ENCODE results near the gene GPM6B. TPM values are rescaled to one million over a fixed set of nuclear protein-coding genes. Genes with fewer than 3 reads are reported as not detected.

Gene GPM6B
- polyA plus RNA-seq, 4 donors: 10.7 to 31.1 (median 21.4) TPM

DNA sequence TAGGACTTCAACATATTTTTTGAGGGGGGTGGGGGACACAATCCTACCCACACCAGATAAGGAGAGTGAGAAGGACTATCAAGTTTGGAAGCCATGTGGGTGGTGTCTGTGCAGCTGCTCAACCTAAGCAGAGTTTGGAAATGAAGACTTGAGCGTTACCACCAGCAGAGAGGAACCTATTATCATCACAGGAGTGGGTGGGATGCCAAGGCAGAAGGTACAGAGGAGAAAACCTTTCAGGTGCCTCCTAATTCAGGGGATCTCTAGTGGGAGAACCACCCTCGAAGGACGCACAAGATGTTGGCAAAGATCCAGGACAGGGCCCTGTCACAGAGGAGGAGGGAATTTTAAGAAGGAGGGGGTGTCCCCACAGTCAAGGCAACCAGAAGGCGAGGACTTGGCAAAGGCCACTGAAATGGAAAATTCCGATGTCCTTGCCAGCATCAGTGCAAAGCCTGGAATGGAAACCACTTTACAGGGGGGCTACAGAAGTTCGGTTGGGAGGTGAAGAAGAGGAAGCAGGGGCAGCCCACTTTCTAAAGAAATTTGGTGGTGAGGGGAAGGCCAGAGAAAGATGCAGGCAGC, 8.4 kb upstream of the GPM6B start:
- no peak for DNase-seq (ENCODE audit: low read depth in 4 of 4, low spot score in 3 of 4)

- DNase-seq (ENCODE audit: low read depth in 4 of 4, low spot score in 3 of 4): no peak
Observed at GRCh38 chrX:13824746-13825145, 7.9 kb upstream of the GPM6B start.

DNA sequence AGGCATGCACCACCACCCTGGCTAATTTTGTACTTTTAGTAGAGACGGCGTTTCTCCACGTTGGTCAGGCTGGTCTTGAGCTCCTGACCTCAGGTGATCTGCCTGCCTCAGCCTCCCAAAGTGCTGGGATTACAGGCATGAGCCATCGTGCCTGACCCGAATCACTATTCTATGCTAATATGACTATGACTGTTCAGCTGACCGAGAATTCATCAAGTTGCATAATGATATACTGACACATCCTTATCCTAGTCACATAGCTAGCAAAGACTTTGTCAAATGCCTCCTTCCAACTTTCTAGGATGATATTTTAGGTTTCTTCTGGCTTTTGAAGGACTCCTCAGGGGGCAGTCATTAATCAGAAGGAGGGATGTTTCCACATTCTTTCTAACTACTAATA, 4.8 kb upstream of the GPM6B start:
- DNase-seq (ENCODE audit: low read depth in 4 of 4, low spot score in 3 of 4): no peak

DNA sequence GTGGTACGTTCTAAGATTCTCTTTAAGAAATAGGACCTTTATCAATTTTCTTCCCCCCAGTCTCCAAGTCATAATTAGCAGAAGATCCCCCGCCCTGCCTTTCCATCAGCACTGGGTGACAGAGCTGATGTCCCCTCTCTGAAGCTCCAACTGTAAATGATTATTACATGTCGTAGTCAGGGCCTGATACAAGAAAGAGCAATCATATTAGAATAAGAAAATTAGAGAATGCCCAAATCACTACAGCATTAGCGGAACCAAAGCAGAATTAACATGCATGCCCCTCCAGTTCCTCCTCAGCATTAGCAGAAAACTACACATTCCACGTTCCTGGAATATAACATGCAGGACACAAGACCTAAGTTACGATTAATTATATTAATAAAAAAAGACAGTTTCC, 717 bp downstream of the GPM6B start:
- no peak for DNase-seq (ENCODE audit: low read depth in 4 of 4, low spot score in 3 of 4)

GRCh38 chrX:13815664-13816063, 1.2 kb downstream of the GPM6B start:
- no peak for DNase-seq (ENCODE audit: low read depth in 4 of 4, low spot score in 3 of 4)

DNA sequence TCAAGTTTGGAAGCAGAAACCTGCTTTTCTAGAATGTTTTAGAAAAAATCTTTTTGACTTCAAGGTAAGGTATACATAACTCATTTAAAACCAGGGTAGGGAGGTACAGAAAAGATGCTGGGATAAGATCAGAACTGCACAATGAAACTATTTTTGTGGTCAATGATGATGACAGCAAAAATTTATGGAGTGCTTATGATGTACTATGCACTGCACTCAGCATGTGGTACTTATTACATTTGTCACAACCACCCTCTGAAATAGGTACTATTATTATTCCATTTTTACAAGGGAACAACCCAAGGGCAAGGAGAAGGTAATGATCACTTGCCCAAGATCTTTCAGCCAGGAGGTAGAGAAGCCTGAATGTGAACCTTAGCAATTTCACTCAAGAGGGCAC, 8.0 kb downstream of the GPM6B start:
- DNase-seq (ENCODE audit: low read depth in 4 of 4, low spot score in 3 of 4): no peak

DNA sequence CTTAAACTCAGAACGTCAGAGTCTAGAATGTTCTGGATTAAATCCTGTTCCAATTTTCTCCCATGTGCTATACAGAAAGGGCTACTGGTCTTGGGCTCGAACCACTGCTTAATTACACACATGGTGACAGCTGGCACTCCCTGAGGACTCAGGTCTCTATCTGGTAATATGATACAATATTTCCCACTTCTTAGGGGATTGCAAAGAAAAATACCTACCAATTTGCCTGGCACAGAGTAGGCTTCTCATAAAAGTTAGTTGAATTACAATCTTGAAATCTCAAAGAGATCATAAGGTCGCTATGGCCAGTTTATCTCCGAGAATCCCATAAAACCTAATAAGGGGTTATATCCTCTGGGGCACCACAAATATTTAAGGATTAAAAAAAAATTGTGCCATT, 8.6 kb downstream of the GPM6B start:
- no peak for DNase-seq (ENCODE audit: low read depth in 4 of 4, low spot score in 3 of 4)

DNA sequence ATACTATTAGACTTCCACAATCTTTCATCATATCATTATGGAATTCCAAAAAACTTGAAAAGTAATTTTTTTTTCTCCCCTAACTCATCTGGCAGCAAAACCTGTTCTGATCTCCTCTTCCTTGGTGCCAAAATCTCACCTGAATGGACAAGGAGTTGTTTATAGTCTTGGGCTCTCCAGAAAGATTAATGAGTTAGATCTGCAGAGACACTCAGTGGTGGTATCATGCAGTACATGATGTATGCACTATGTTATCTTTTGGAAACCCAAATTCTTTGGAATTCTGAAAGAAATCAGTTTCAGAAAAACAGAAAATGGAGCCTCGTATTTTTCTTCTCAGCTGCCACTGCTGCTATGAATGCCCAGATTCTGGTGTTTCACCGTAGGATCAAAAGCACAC, 11.7 kb downstream of the GPM6B start:
- DNase-seq (ENCODE audit: low read depth in 4 of 4, low spot score in 3 of 4): no peak

DNA sequence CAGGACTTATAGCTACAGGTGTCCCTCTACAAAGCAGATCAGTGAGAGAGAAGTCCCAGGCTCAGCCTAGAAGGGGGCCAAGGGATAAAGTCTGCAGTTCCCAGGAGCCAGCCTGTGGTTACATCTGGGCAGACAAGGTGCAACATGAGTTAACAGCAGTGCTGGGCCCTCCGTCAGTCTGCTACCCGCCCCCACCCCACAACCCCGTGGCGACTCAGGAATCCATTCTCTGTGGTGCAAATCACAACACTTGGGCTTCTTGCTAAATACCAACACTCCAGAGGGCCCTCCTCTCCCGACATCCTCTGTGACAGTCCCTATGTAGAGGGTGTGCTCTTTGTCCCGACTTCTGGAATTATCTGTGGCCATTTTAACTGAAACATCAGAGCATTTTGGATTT, 13.8 kb downstream of the GPM6B start:
- no peak for DNase-seq (ENCODE audit: low read depth in 4 of 4, low spot score in 3 of 4)

GRCh38 chrX:13798184-13798583, 18.7 kb downstream of the GPM6B start:
- no peak for DNase-seq (ENCODE audit: low read depth in 4 of 4, low spot score in 3 of 4)

DNA sequence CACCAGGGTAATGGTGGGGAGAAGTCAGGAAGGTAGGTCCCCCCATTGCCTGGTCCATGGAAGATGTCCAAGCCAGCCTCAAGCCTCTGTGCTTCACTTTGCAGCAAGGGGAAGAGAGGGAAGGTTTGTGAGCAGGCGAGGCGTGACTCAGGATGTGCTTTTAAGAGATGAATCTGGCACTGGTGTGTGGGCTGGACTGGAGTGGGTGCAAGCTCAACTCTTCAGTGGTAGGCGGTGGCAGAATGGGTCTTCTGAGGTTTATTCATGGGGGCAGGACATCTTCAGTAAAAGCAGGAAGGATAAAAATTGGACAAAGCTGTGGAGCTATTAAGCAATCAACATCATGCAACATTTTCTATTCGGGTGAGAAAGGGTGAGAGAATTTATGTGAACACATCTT, 19.4 kb downstream of the GPM6B start:
- DNase-seq (ENCODE audit: low read depth in 4 of 4, low spot score in 3 of 4): no peak

DNA sequence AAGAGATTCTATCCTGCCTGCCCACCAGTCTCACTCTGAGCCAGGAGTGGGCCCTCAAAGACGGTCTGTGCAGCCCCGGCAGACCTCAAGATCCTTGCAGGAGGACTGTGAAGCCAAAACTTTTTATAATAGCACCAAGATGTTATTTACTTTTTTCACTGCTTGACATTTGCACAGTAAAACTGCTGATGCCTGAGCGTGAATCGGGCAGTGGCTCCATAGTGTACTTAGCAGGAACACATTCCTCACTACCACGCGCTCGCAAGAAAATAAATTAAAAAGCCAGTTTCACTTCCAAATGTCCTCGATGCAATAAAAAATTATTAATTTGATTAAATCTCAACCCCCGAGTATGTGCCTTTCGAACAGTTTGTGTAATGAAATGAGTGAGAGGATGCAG, 22.5 kb downstream of the GPM6B start:
- no peak for DNase-seq (ENCODE audit: low read depth in 4 of 4, low spot score in 3 of 4)

DNA sequence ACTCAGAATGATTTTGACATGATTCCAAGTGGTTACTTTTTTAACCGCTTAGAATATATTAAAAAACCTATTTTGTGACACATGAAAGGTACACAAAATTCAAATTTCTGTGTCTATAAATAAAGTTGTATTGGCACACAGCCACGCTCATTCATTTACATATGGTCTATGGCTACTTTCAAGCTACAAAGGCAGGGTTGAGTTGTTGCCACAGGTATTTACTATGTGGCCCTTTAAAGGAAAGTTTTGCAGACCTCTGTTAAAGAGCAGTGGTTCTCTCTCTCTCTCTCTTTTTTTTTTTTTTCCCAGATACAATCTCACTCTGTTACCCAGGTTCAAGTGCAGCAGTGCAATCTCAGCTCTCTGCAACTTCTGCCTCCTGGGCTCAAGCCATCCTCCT, 23.0 kb downstream of the GPM6B start:
- DNase-seq (ENCODE audit: low read depth in 4 of 4, low spot score in 3 of 4): no peak

DNA sequence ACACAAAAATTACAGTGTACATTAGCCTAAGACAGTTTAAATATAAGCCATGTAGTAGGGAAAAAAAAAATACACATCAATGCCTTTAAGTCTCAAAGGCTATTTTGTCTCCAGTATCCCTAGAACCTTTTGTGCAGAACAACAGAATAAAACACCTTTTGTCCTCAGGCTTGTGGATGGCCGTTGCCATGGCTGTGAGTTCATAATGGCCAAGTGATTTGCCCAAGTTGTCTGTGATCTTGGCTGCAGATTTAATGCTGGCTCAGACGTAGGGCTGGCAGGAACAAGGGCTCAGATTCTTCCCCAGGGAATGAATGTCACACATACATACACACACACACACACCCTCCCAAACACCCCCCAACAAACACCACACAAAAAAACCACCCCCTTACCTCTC, 25.3 kb downstream of the GPM6B start:
- DNase-seq (ENCODE audit: low read depth in 4 of 4, low spot score in 3 of 4): no peak

GRCh38 chrX:13791145-13791544, 25.7 kb downstream of the GPM6B start:
- no peak for DNase-seq (ENCODE audit: low read depth in 4 of 4, low spot score in 3 of 4)

- no peak for DNase-seq (ENCODE audit: low read depth in 4 of 4, low spot score in 3 of 4)
Observed at GRCh38 chrX:13790206-13791131, 26.4 kb downstream of the GPM6B start.

DNA sequence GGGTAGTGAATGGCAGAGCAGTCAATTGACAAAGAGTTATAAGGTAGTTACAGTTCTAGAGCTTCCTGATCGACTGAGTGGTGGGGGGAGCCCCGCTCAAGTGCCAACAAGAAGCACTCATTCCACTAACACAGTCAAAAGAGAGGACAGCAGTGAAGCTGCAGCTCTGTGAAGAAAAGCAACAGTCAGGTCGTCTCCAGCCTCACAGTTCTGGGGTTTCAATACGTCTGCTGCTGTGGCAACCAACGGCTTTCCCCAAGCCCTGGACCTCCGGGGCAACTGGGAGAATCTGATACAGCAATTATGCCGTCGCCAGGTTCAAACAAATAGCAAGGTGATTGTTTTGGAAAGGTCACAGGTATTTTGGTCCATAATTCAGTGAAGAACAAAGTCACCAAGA, 30.8 kb downstream of the GPM6B start:
- DNase-seq (ENCODE audit: low read depth in 4 of 4, low spot score in 3 of 4): no peak

DNA sequence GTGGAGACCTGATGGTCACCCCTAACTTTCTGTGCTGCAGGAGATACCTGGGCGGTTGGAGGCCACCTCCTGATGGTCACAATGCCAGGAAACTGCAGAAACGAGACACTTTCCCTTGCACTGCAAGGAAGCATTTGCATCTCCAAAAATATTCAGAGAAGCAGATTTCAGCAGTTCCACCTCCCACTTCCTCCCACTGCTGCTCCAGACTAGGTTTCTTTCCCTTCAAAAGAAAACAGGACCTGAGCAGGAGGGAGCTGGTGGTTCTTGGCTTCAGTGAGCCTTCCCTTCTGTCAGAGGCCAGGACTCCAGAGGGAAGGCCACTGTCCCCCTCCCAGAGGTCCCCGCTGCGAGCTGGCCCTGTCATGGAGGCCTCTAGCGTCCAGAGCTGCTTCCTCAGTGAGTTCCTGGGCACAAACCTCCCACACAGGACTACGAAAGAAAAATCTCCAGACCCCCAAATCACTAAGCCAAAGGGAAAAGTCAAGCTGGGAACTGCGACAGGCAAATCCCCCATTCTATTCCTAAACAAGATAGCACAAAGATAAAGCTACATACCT, 35.9 kb downstream of the GPM6B start:
- DNase-seq (ENCODE audit: low read depth in 4 of 4, low spot score in 3 of 4): no peak

DNA sequence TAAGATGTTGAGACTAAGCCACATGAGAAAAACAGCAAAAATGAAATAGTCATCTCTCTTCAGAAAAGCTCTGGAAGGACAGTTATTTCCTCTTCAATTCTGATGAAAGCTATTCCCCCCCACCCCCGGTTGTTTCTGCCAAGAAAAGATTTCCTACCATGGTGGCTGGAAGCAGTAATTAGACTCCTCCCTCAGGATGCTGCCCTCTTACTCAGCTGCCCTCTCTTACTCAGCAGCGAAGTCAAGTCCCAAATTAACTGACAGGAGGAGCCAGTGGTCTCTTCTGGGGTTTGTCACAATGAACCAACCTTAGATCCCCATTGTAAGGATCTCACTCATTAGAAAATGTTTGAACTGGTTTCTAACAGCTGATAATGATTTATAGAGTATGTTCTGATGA, 38.0 kb downstream of the GPM6B start:
- no peak for DNase-seq (ENCODE audit: low read depth in 4 of 4, low spot score in 3 of 4)

GRCh38 chrX:13776387-13776786, 40.5 kb downstream of the GPM6B start:
- DNase-seq (ENCODE audit: low read depth in 4 of 4, low spot score in 3 of 4): no peak

DNA sequence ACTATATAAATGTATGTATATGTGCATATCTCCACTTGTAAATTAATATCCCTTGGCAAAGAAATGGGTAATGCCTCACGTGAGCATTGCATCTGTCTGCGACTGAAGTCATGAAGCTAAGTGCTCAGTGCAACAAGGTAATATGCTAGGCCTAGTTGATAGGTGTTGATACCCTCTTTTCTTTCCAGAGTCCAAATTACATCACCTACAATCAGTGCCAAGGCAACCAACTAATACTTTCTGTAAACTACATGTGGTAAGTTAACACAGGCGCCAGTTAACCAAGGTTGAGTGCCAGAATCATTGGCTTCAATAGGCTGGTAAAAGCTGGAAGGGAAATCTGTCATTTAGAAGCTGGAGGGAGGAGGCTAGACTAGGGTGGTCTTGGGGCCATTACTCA, 41.1 kb downstream of the GPM6B start:
- DNase-seq (ENCODE audit: low read depth in 4 of 4, low spot score in 3 of 4): no peak

GRCh38 chrX:13774696-13775095, 42.2 kb downstream of the GPM6B start:
- DNase-seq (ENCODE audit: low read depth in 4 of 4, low spot score in 3 of 4): no peak

Data from left renal pelvis (tissue), 4 donors.